A673 (cell line): ENCODE results near the gene DSCAM.

Experiments
- CTCF ChIP-seq: fragments of 300-800, 200-600 bp; sonication (generic); conservative IDR thresholded peaks from 2 replicates; pipeline ENCODE4 v1.5.1; 2017; ENCODE audit warnings: low read depth, mild to moderate bottlenecking, antibody characterized with exemption, low read length, moderate library complexity, mixed read lengths
- EZH2 ChIP-seq: fragments of 200-600 bp; sonication (generic); IDR thresholded peaks from 2 replicates; pipeline ENCODE4 v1.6.1; 2017; ENCODE audit warnings: borderline replicate concordance, low read depth, mild to moderate bottlenecking, mixed read lengths, antibody characterized with exemption, low read length; ENCODE audit not compliant: poor library complexity, severe bottlenecking

GRCh38 chr21:40512590-40512989, 334.4 kb downstream of the DSCAM start:
- TF ChIP-seq CTCF (peak; percentile 47; the same call in 1 of the 2 replicates), EZH2 (no peak)
